Erythroblast (primary cell): ENCODE results near the gene UBE2F.

Experiments used
- GATA1 ChIP-seq: IDR thresholded peaks from 2 replicates; pipeline ENCODE4 v1.6.1; 2011; ENCODE audit warnings: low read depth, mild to moderate bottlenecking, control low read depth, low read length, moderate library complexity
- POLR2A ChIP-seq: IDR thresholded peaks from 2 replicates; pipeline ENCODE4 v1.6.1; 2011; ENCODE audit warnings: mild to moderate bottlenecking, low read length

DNA sequence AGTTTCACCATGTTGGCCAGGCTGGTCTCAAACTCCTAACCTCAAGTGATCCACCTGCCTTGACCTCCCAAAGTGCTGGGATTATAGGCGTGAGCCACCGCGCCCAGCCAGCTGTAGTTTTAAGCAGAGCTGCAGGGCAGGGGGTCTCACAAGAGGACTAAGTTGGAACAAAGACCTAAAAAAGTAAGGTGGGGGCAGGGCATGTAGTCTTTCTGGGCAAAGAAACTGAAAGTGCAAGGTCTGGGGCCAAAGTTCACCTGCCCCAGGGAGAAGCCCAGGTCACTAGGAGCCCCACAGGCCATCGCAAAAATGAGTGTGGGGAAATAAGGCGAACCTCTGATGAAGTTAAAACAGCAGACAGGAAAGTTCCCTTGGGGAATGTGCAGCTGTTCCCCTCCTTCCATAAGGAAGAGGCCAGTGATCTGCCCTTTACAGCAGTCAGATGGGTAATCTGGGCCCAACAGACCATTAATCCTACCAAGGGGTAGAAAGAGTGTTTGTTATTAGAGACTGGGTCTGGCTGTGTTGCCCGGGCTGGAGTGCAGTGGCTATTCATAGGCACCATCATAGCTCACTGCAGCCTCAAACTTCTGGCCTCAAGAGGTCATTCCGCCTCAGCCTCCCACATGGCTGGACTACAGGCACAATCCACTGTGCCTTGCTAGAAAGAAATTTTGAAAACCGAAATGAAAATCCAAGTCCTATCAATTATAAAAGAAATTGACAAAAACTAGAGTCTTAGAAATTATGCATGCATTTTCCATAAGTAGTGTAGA is 96.8 kb downstream of the UBE2F start:
- TF ChIP-seq POLR2A (no peak), GATA1 (no peak)
